Stomach (tissue), 19 donors: ENCODE results near the gene RASSF4. TPM values are rescaled to one million over a fixed set of nuclear protein-coding genes. Genes with fewer than 3 reads are reported as not detected.

Experiments used
- DNase-seq, 2 donors: peaks; one replicate each; pipeline versions ENCODE4 v3.0.0 to v3.0.0-alpha.2; 2013 to 2019
- H3K27ac ChIP-seq, 5 donors: fragments of 200-600 bp in 4 of 5; sonication (generic) in 4 of 5; one replicate each; pipeline ENCODE4 v1.5.1; 2013 to 2019; ENCODE audit warnings: mild to moderate bottlenecking in 1 of 5, moderate library complexity in 1 of 5
- H3K27me3 ChIP-seq, 3 donors: fragments of 200-600 bp; sonication (generic); one replicate each; pipeline ENCODE4 v1.5.1; 2017 to 2019; ENCODE audit warnings: mixed run types in 1 of 3
- H3K36me3 ChIP-seq, 4 donors: fragments of 200-600 bp; sonication (generic); 1 replicate in 3 of 4; 2 replicates in 1 of 4; pipeline ENCODE4 v1.5.1; 2016 to 2019
- H3K4me1 ChIP-seq, 4 donors: fragments of 200-600 bp; sonication (generic); one replicate each; pipeline ENCODE4 v1.5.1; 2016 to 2019
- H3K4me3 ChIP-seq, 4 donors: fragments of 200-600 bp; sonication (generic) in 3 of 4; one replicate each; pipeline ENCODE4 v1.5.1; 2016 to 2019; ENCODE audit warnings: mild to moderate bottlenecking in 1 of 4
- H3K9me3 ChIP-seq, 4 donors: fragments of 200-600 bp; sonication (generic); one replicate each; pipeline ENCODE4 v1.5.1; 2016 to 2019
- CTCF ChIP-seq, 7 experiments: fragments of 450-650 bp in 4 of 7; fragments of 200-600 bp in 3 of 7; sonication (generic) in 3 of 7; IDR thresholded peaks; one replicate each; pipeline ENCODE4 v1.5.1; 2016 to 2019; ENCODE audit warnings: antibody characterized with exemption in 7 of 7, control low read depth in 2 of 7, mild to moderate bottlenecking in 1 of 7
- EP300 ChIP-seq: sonication (generic); formaldehyde crosslinking; IDR thresholded peaks from one replicate; pipeline ENCODE4 v1.6.1; 2017; ENCODE audit warnings: antibody characterized with exemption
- POLR2A ChIP-seq, 4 donors: fragments of 450-650 bp; IDR thresholded peaks; one replicate each; pipeline ENCODE4 v1.6.1; 2016; ENCODE audit warnings: antibody characterized with exemption in 4 of 4, control low read depth in 2 of 4, mild to moderate bottlenecking in 1 of 4, moderate library complexity in 1 of 4
- POLR2AphosphoS5 ChIP-seq, 3 donors: sonication (generic); formaldehyde crosslinking; IDR thresholded peaks; one replicate each; pipeline ENCODE4 v1.6.1; 2016; ENCODE audit warnings: antibody characterized with exemption in 3 of 3
- WGBS, 5 donors: extraction: QIAGEN DNeasy Blood & Tissue Kit in 3 of 5; methylation state at CpG; one replicate each; pipeline versions ENCODE4 v1.1.5 to v1.1.7; 2013 to 2018; 5-methylcytosine and 5-hydroxymethylcytosine counted together
- intact Hi-C: fragments of 100-400 bp; cut with DNase I; formaldehyde crosslinking; loops from one replicate; pipeline ENCODE4 v1.15.1; 2023; ENCODE audit warnings: low total_unique reads
- long read RNA-seq, 10 donors: transcript quantifications; one replicate each; lab custom pipeline, GENCODE V29; 2026
- polyA plus RNA-seq, 3 donors: library from polyadenylated mRNA; stranded (reverse); fragments of 200-250 nt; gene quantifications; one replicate each; pipeline ENCODE4 v1.2.3, GENCODE V29; 2013
- total RNA-seq, 5 donors: library from RNA; depleted of rRNA; stranded (reverse); fragments of >200 nt; gene quantifications; one replicate each; pipeline versions ENCODE4 v1.1.0 to v1.2.3, GENCODE V29; 2014 to 2016
- donor health status: healthy with polysubstance abuse.
- donor health status: Bipolar disorder and iron deficiency.
- donor health status: healthy.

RASSF4 gene
- 10 to 100 TPM in 4 of 5 donors, 1 to 10 TPM in 1; 7.8 to 74.5 (median 22.7) TPM for total RNA-seq
- polyA plus RNA-seq: 10 to 100 TPM in 2 of 3 donors, 1 to 10 TPM in 1; 7.8 to 13.7 (median 10.4) TPM
- long read RNA-seq, donor 1, partial matches to known transcripts: 0 of 2 reads
- long read RNA-seq, donor 1, other reads (novel, unspliced or antisense): 0 of 2 reads
- long read RNA-seq, donor 2, partial matches to known transcripts: 0 of 1 reads
- long read RNA-seq, donor 2, other reads (novel, unspliced or antisense): 0 of 1 reads
- long read RNA-seq, donor 3, partial matches to known transcripts: 0 of 2 reads
- long read RNA-seq, donor 3, other reads (novel, unspliced or antisense): 0 of 2 reads
- long read RNA-seq, donor 4: 0 reads
- long read RNA-seq, donor 5, partial matches to known transcripts: 0 of 1 reads
- long read RNA-seq, donor 5, other reads (novel, unspliced or antisense): 0 of 1 reads
- long read RNA-seq, donor 6, partial matches to known transcripts: 0 of 3 reads
- long read RNA-seq, donor 6, other reads (novel, unspliced or antisense): 0 of 3 reads
- long read RNA-seq, donor 7, partial matches to known transcripts: 0 of 2 reads
- long read RNA-seq, donor 7, other reads (novel, unspliced or antisense): 0 of 2 reads
- long read RNA-seq, donor 8, full-length matches to known transcripts: 4 of 4 reads
- long read RNA-seq, donor 8, partial matches to known transcripts: 0 of 4 reads
- long read RNA-seq, donor 8, other reads (novel, unspliced or antisense): 0 of 4 reads
- long read RNA-seq, donor 9: 0 reads
- long read RNA-seq, donor 10, partial matches to known transcripts: 0 of 1 reads
- long read RNA-seq, donor 10, other reads (novel, unspliced or antisense): 0 of 1 reads

DNA sequence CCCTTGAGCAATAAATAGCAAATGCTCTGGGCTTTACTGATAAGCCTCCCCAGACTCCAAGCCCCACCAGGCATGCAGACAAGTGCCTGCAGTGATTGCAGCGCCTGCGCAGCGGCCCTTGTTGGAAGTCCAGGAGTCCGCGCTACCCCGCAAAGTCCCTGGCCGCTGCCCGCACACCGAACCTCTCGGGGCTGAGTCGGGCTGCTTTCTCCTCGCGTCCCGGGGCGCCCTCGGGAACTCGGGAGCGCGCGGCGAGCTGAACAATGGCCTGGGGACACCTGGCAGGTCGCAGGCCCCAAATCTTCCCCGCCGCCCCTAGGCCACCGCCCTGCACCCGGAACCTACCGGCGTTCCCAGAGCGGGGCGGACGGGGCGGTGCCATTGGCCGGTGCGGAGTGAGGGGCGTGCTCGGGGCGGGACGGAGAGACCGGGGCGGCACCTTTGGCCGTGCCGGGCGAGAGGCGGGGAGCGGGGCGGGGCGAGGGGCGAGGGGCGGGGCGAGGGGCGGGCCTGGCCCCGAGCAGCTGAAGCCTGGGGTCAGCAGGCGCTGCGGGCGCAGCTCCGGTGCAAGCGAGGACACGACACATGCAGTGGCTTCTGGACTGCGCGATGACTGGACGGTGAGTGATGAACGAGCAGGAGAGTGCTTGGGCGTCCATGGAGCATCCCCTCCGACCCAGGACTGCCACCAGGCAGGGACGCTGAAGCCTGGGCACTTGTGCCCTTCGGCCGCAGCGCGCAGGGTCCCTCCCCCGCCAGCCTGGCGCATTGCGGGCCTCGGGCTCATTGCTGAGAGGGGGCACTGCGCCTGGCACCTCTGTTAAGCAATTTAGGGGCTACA lies at the start of gene RASSF4:
TSS of gene RASSF4 (plus strand) at position 556 of the 841 bp plus-strand sequence. CDS start 10,401 bp downstream, outside the sequence.
- peaks cover 0 to 10% (median 3%) of the 10 kb centered on the region in 4 donors for H3K36me3 ChIP-seq
- peaks cover 41 to 76% (median 59%) of the 10 kb centered on the region in 4 donors for H3K4me1 ChIP-seq
- H3K27me3 ChIP-seq: no peaks in the 10 kb centered on the region
- H3K4me3 ChIP-seq: peak within 1 kb of the TSS; percentile 60 to 72 (median 72)
- no peaks in the 10 kb centered on the region for H3K9me3 ChIP-seq
- peak; percentile 95 to 96 for DNase-seq
- H3K27ac ChIP-seq: peak within 1 kb of the TSS; percentile 87 to 96 (median 93)
- 0 to 4% (median 1%) methylated on average over 15 to 74 of the region's 74 CpGs for WGBS, 5 donors
- intact Hi-C loops: no loop called here
- TF ChIP-seq POLR2AphosphoS5 (IDR thresholded peaks at IDR 0.05) (peak; percentile 37 to 90 (median 80)), CTCF (IDR thresholded peaks at IDR 0.05) (peak in 1 of 7 experiments; percentile 15), EP300 (no peak), POLR2A (IDR thresholded peaks at IDR 0.05) (peak in 1 of 4 donors; percentile 74)

GRCh38 chr10:44909910-44910309 lies 49.7 kb upstream of the RASSF4 start:
- DNase-seq: no peak
- H3K27ac ChIP-seq: peak overlapping the region in 1 of 5 donors; percentile 69
- intact Hi-C loops: no loop called here
- H3K4me1 ChIP-seq: peaks cover 11 to 52% (median 27%) of the 10 kb centered on the region in 4 donors
- H3K4me3 ChIP-seq: no peak overlapping the region
- H3K9me3 ChIP-seq: no peaks in the 10 kb centered on the region
- WGBS, 5 donors: 76 to 87% (median 82%) methylated on average over 1 of the region's 1 CpG
- H3K36me3 ChIP-seq: no peaks in the 10 kb centered on the region
- TF ChIP-seq CTCF (IDR thresholded peaks at IDR 0.05): no peak
- no peak for TF ChIP-seq EP300
- TF ChIP-seq POLR2A (IDR thresholded peaks at IDR 0.05): no peak
- TF ChIP-seq POLR2AphosphoS5 (IDR thresholded peaks at IDR 0.05): no peak
- no peaks in the 10 kb centered on the region for H3K27me3 ChIP-seq

- TF ChIP-seq CTCF (IDR thresholded peaks at IDR 0.05) (no peak), POLR2AphosphoS5 (IDR thresholded peaks at IDR 0.05) (no peak), POLR2A (IDR thresholded peaks at IDR 0.05) (no peak), EP300 (no peak)
- Histone ChIP-seq H3K27me3 (no peaks in the 10 kb centered on the region), H3K4me3 (no peak overlapping the region), H3K9me3 (no peaks in the 10 kb centered on the region), H3K27ac (peak overlapping the region; percentile 33 to 69 (median 41)), H3K4me1 (peaks cover 11 to 52% (median 27%) of the 10 kb centered on the region in 4 donors), H3K36me3 (no peaks in the 10 kb centered on the region)
- intact Hi-C loops: no loop called here
- DNase-seq: peak in 1 of 2 donors; percentile 41
- WGBS, 5 donors: 22 to 61% (median 27%) methylated on average over 7 of the region's 7 CpGs
These were observed 49.0 kb upstream of the RASSF4 start for GRCh38 chr10:44910602-44911001.
